GM12875 (cell line): ENCODE results near the gene ETDC.
A peak's percentile ranks its signal among the peaks of the same experiment; 100 is the strongest.
"Not testable (repeated sequence)": the region's sequence is repeated elsewhere in the genome, so short reads cannot be mapped to it uniquely, and the experiment has no call there.

ENCODE experiments used
- H3K4me3 ChIP-seq: one replicate; pipeline ENCODE4 v1.5.1; 2011; ENCODE audit warnings: low read depth, low read length, control low read depth
- CTCF ChIP-seq: IDR thresholded peaks from 2 replicates; pipeline ENCODE4 v1.5.1; 2011; ENCODE audit warnings: low read depth, mild to moderate bottlenecking, control low read depth, inconsistent platforms, low read length, moderate library complexity, borderline replicate concordance; ENCODE audit not compliant: insufficient read depth

The ETDC gene

DNA sequence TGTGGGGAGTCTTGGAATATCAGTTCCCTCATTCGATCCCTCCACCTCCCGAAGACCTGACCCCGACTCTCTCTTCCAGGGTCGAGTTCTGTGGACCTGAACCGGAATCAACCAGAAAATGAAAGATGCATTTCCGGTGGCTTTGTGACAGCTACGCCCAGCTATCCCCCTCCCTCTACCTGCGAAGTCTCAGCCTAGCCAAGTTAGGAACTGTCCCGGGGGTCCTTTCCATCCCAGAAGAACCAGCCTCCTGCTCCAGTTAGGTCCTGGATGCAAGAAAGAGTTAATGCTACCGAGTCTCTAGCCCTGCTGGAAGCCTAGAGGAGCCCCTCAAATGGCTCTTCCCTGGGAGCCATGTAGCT, 13.4 kb upstream of the ETDC start:
- TF ChIP-seq CTCF = no peak
- H3K4me3 ChIP-seq = peak overlapping the region; percentile 48

DNA sequence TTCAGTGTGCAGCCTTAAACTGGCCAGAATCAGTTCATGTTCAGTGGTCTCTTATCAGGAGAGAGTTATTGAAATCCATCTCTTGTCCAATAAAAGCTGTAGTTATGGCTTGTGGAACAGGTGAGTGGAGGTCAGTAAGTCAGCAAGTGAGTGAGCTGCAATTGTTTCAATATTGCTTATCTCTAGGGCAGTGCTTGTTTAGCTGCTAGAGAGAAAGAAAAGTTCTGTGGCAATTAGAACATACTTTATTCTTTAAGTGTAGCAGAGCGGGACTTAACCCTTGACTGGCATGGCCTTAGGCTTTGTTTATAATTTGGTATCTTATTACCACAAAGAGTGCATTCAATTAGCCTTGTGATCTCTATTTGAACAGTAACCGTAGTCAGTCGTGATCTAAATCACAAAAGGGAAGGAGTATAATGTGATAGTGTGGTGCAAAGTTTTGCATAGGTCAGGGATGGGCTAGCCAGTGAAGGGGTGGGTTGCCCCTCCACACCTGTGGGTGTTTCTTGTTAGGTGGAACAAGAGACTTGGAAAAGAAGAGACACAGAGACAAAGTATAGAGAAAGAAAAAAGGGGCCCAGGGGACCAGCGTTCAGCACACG, 6.9 kb upstream of the ETDC start:
- TF ChIP-seq CTCF = no peak
- H3K4me3 ChIP-seq = no peak overlapping the region

- no peak for TF ChIP-seq CTCF
- no peak overlapping the region for H3K4me3 ChIP-seq
Observed at GRCh38 chrX:135304741-135305140, 4.5 kb upstream of the ETDC start.

- H3K4me3 ChIP-seq = no peak overlapping the region
- TF ChIP-seq CTCF = no peak
Observed at GRCh38 chrX:135307171-135307570, 2.1 kb upstream of the ETDC start.

DNA sequence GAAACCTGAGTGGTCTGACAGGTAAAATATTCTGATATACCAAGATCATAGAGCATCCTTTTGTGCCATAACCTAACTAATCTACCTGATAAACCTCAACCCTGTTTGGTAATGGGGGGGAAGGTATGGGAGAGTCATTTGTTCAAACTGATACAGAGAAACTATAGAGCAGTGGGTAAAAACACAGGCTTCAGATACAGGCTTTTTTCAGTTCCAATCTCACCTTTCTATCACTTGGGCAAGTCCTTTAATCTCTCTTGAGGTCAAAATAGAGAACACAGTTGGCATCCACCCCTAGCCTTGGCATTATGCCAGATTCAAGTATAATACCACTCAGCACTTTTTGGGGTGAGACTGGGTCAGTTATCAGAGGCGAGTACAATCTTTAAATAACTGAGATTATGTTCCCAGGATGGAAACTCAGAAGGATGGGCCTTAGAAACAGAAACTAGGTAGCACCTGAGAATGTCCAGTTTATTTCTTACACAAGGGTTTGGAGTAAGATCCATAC, 880 bp upstream of the ETDC start:
- H3K4me3 ChIP-seq = no peak overlapping the region
- no peak for TF ChIP-seq CTCF

GRCh38 chrX:135315864-135316263, 6.6 kb downstream of the ETDC start:
- TF ChIP-seq CTCF = no peak
- no peak overlapping the region for H3K4me3 ChIP-seq

DNA sequence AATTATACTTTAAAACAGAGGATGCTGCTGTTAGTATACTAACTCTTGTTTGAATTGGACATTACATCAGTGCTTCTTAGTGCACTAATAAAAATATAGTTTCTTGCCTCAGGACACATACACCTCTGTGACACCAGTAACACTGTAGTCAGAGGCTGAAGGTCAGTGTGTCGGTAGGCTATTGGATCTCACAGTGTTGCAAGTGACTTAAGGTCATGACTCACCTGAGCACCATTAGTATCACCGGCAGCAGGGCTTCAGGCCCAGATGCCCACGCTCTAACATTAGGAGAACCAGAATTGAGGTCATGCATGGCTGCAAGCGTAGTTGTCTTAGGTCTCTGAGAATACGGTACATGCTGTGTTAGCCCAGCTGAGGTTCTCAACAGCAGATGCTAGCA, 15.2 kb downstream of the ETDC start:
- no peak overlapping the region for H3K4me3 ChIP-seq
- no peak for TF ChIP-seq CTCF

GRCh38 chrX:135325036-135325818, 15.9 kb downstream of the ETDC start:
- not testable (repeated sequence) for H3K4me3 ChIP-seq
